Measurements from ENCODE around the gene LMOD1. TPM values are rescaled to one million over a fixed set of nuclear protein-coding genes. Genes with fewer than 3 reads are reported as not detected.
"Not testable (repeated sequence)": the region's sequence is repeated elsewhere in the genome, so short reads cannot be mapped to it uniquely, and the experiment has no call there.

The LMOD1 gene
- total RNA-seq, 1 donor from 2014 or later = not detected

GRCh38 chr1:201916649-201917249, 29.6 kb downstream of the LMOD1 start:
- DNase-seq (ENCODE audit: low read depth in 2 of 2) = peak; percentile 89 to 98

- DNase-seq (ENCODE audit: low read depth in 2 of 2) = no peak
Observed at GRCh38 chr1:201914456-201915235, 31.7 kb downstream of the LMOD1 start.

DNA sequence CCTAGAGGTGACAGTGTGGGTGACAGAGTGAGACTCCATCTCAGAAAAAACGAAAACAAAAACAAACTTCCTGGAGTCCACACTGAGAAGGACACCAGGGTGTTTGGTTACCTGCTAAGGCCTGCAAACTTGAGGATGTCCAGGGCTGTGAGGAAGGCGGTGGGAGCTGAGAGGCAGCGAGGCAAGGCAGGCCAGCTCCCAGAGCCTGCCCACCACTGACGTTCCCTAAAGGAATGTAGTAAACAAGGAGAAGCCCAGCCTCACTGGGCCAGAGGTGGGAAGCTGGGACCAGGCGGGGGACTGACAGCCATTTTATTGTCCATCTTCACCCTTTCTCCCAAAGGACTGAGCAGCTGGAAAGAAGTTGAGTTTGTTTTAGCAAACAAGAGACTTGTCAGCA, 33.5 kb downstream of the LMOD1 start:
- no peak for DNase-seq (ENCODE audit: low read depth in 2 of 2)

GRCh38 chr1:201911826-201912571, 34.3 kb downstream of the LMOD1 start:
- DNase-seq (ENCODE audit: low read depth in 2 of 2) = no peak

- no peak for DNase-seq (ENCODE audit: low read depth in 2 of 2)
Observed at GRCh38 chr1:201907621-201908020, 38.7 kb downstream of the LMOD1 start.

- DNase-seq (ENCODE audit: low read depth in 2 of 2) = no peak
Observed at GRCh38 chr1:201906336-201906735, 40.0 kb downstream of the LMOD1 start.

- no peak for DNase-seq (ENCODE audit: low read depth in 2 of 2)
Observed at GRCh38 chr1:201905234-201905890, 41.0 kb downstream of the LMOD1 start.

DNA sequence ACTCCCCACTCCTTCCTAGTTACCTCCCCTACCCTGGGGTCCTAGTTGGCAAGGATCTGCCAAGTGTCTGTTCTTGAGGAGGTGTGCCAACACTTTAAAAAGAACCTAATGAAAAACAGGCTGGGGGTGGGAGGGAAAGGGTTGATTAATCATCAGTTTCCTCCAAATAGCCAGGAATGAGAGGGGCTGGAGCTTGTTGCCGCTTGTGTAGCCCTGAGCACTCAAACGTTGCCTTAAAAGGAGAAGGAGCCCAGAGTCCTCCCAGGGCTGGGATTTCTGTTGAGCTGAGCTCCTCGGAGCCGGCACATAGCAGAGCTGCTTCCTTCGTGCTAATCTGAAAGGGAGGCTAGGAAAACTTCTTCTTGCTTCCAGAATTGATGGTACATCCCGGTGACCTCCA, 41.8 kb downstream of the LMOD1 start:
- DNase-seq (ENCODE audit: low read depth in 2 of 2) = peak in 1 of 2 donors; percentile 67

DNA sequence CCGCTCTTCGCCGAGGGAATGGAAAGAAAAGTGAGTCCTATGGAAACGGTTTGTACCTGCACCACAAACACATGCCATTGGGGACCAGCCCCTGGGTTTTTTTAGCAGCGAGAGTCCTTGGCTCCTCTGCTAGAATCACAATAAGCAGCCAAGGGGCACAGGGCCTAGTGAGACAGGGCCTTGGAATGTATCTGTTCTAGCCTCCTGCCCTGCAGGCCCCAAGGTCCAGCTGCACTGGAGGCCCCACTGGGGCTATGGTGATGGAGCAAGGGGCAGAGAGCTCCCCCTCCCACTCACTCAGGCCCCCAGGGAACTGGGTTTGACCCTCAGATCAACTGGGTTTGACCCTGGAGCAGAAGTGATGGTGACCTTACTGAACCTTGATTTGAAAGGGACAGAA, 43.2 kb downstream of the LMOD1 start:
- no peak for DNase-seq (ENCODE audit: low read depth in 2 of 2)

- no peak for DNase-seq (ENCODE audit: low read depth in 2 of 2)
Observed at GRCh38 chr1:201902198-201902597, 44.1 kb downstream of the LMOD1 start.

DNA sequence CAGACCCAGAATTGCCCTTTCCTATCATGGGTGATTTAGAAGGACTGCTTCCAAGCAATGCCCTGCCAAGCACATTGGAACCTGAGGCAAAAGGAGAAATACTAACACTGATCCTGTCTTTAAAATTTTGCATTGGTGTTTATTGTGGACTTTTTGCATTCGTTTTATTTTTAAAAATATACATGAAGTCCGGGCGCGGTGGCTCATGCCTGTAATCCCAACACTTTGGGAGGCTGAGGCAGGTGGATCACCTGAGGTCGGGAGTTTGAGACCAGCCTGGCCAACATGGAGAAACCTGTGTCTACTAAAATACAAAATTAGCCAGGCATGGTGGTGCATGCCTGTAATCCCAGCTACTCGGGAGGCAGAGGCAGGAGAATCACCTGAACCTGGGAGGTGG, 45.3 kb downstream of the LMOD1 start:
- not testable (repeated sequence) for DNase-seq (ENCODE audit: low read depth in 2 of 2)

GRCh38 chr1:201900476-201900875, 45.9 kb downstream of the LMOD1 start:
- no peak for DNase-seq (ENCODE audit: low read depth in 2 of 2)

- DNase-seq (ENCODE audit: low read depth in 2 of 2) = no peak
Observed at GRCh38 chr1:201899683-201900429, 46.5 kb downstream of the LMOD1 start.

- no peak for DNase-seq (ENCODE audit: low read depth in 2 of 2)
Observed at GRCh38 chr1:201898992-201899391, 47.4 kb downstream of the LMOD1 start.

- no peak for DNase-seq (ENCODE audit: low read depth in 2 of 2)
Observed at GRCh38 chr1:201898240-201898894, 48.0 kb downstream of the LMOD1 start.

- peak in 1 of 2 donors; percentile 32 for DNase-seq (ENCODE audit: low read depth in 2 of 2)
Observed at GRCh38 chr1:201896951-201897391, 49.4 kb downstream of the LMOD1 start.

DNA sequence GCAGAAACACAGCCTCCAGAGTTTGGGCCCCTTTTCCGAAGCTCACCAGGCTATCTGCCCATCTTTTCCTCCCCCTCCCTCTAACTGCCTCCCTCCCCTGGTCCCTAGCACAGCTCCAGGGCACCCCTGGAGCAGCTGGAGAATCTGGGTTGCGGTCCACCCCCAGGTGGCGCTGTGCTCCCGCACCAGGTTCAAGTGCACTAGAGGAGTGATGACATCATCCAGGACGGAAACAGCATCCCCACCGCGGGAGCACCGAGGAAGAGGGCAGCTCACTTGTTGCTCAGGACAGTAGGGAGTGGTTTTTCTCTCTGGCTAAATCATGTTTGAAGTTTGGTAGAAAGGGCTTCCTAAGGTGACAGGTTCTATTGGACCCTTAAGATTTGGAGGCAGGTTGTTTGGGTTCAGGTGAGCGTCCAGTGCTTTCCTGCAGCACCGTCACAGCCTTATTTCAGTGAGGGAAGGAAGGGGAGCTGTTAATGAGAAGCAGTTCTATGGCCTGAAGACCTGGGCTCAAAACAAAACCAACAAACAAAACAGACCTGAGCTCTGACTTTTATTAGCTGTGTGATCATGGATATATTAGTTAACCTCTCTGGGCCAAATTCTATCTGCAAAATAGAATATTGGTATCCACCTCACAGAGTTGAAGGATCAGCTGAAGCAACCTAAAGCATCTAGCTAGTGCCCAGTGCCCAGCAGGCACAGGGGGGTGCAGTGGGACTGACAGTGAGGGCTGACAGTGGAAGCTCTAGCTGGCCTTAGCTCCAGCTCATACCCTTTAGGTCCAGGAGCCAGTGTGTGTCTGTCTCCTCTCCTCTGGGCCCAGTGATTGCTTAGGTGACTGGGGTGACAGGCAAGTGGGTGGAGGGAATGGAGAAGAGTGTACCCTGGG, 50.2 kb downstream of the LMOD1 start:
- DNase-seq (ENCODE audit: low read depth in 2 of 2) = peak; percentile 81 to 91

- DNase-seq (ENCODE audit: low read depth in 2 of 2) = no peak
Observed at GRCh38 chr1:201895120-201895665, 51.2 kb downstream of the LMOD1 start.
